ENCODE measurements around the gene GALNT13. TPM values are rescaled to one million over a fixed set of nuclear protein-coding genes. Genes with fewer than 3 reads are reported as not detected.

Gene GALNT13
- total and polyA plus RNA-seq, 2 of the 13 experiments (the other 11 are each of a cell fraction or from before 2014, with no cell fraction given), result 1.3 to 5.0 TPM

DNA sequence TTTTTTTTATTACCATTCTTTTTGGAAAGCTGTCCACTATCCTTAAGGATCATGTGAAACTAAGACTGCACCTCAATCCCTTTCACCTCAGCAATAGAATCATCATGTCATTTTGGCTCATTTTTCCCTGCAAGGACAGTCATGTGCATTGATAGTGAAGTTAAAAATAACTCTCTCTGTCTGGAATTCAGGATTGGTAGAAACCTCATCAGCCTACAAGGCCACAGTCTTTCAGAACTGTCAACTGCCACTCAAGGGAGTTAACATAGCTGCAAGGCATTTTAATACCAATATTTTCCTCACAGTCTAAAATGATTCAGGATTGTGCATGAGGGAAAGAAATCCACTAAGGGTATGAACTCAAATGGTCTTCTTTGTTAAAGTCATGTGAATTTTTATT lies 625.3 kb downstream of the GALNT13 start:
- intact Hi-C loops (cut with micrococcal nuclease; ENCODE audit: unreplicated experiment), result no loop called here
- H3K79me2 ChIP-seq (ENCODE audit: insufficient read depth, low read length), result no peaks in the 10 kb centered on the region
- FAIRE-seq (no peak), ATAC-seq (no peak), DNase-seq (ENCODE audit: low spot score) (no peak)
- no peak overlapping the region for H3K9ac ChIP-seq (ENCODE audit: insufficient read depth, low read depth, low read length)
- no peak overlapping the region for H2AFZ ChIP-seq (ENCODE audit: low read length)
- no peaks in the 10 kb centered on the region for H3K9me3 ChIP-seq (ENCODE audit: low read length)
- no peak overlapping the region for H3K27ac ChIP-seq (ENCODE audit: extremely low read length, insufficient read depth, low read length)
- H3K4me2 ChIP-seq (ENCODE audit: low read depth, low read length), result no peak overlapping the region
- H3K4me3 ChIP-seq (replicated peaks in 1 of 3; ENCODE audit: insufficient read depth in 1 of 3, low read depth in 2 of 3, low read length in 3 of 3), result no peak overlapping the region
- peaks cover 25% of the 10 kb centered on the region for H3K4me1 ChIP-seq (ENCODE audit: insufficient read depth, low read length)
- in situ Hi-C loops (cut with HindIII; ENCODE audit: extremely low pct_ligation_motif_present, low pct_unique_long_range_greater_than_20kb), result no loop called here
- no peaks in the 10 kb centered on the region for H4K20me1 ChIP-seq (ENCODE audit: insufficient read depth, low read length)
- BruUV-seq (replicated peaks), result no TSS peak
- TF ChIP-seq ARHGAP35 (CRISPR knock-in tag; IDR thresholded peaks at IDR 0.05; ENCODE audit: borderline replicate concordance) (no peak), ZNF747 (CRISPR knock-in tag; IDR thresholded peaks at IDR 0.05; ENCODE audit: borderline replicate concordance) (no peak), ZNF652 (CRISPR knock-in tag; IDR thresholded peaks at IDR 0.05; ENCODE audit: borderline replicate concordance, low read depth) (no peak), AHR (CRISPR knock-in tag; IDR thresholded peaks at IDR 0.05) (no peak), ZBTB1 (CRISPR knock-in tag; IDR thresholded peaks at IDR 0.05; ENCODE audit: borderline replicate concordance) (no peak), ZNF549 (CRISPR knock-in tag; IDR thresholded peaks at IDR 0.05) (no peak), ZFP37 (CRISPR knock-in tag; IDR thresholded peaks at IDR 0.05; ENCODE audit: borderline replicate concordance) (no peak), GABPB1 (CRISPR knock-in tag; IDR thresholded peaks at IDR 0.05) (no peak), NFKB2 (CRISPR knock-in tag; IDR thresholded peaks at IDR 0.05; ENCODE audit: borderline replicate concordance) (no peak), KAT8 (CRISPR knock-in tag; IDR thresholded peaks at IDR 0.05) (no peak), TEF (CRISPR knock-in tag; IDR thresholded peaks at IDR 0.05) (no peak)
- no peaks in the 10 kb centered on the region for H3K36me3 ChIP-seq (replicated peaks in 1 of 2; ENCODE audit: control insufficient read depth in 1 of 2, insufficient read depth in 2 of 2, low read length in 2 of 2)
- POLR2A ChIA-PET, result no interaction called here
- no peaks in the 10 kb centered on the region for H3K27me3 ChIP-seq (ENCODE audit: control insufficient read depth in 1 of 2, insufficient read depth in 2 of 2, low read length in 2 of 2)
- CTCF ChIA-PET (ENCODE audit: low intra/inter-chr PET ratio, low total read pairs), result no interaction called here
